IPS-15b (cell line): ENCODE data around the gene RPL37A.

Experiments
- H3K27me3 ChIP-seq: one replicate; pipeline ENCODE4 v1.6.1; 2013; ENCODE audit warnings: low read length; ENCODE audit not compliant: control insufficient read depth, insufficient read depth
- H3K36me3 ChIP-seq: one replicate; pipeline ENCODE4 v1.6.1; 2013; ENCODE audit warnings: low read length; ENCODE audit not compliant: control insufficient read depth, insufficient read depth
- H3K4me1 ChIP-seq: one replicate; pipeline ENCODE4 v1.6.1; 2013; ENCODE audit warnings: mild to moderate bottlenecking, low read length; ENCODE audit not compliant: control insufficient read depth, insufficient read depth
- H3K4me3 ChIP-seq: one replicate; pipeline ENCODE4 v1.5.1; 2013; ENCODE audit warnings: low read depth, low read length
- H3K9ac ChIP-seq: one replicate; pipeline ENCODE4 v1.6.1; 2013; ENCODE audit warnings: low read depth, mild to moderate bottlenecking, low read length
- H3K9me3 ChIP-seq: one replicate; pipeline ENCODE4 v1.6.1; 2013; ENCODE audit warnings: mild to moderate bottlenecking, low read length; ENCODE audit not compliant: control insufficient read depth, insufficient read depth

Gene RPL37A

DNA sequence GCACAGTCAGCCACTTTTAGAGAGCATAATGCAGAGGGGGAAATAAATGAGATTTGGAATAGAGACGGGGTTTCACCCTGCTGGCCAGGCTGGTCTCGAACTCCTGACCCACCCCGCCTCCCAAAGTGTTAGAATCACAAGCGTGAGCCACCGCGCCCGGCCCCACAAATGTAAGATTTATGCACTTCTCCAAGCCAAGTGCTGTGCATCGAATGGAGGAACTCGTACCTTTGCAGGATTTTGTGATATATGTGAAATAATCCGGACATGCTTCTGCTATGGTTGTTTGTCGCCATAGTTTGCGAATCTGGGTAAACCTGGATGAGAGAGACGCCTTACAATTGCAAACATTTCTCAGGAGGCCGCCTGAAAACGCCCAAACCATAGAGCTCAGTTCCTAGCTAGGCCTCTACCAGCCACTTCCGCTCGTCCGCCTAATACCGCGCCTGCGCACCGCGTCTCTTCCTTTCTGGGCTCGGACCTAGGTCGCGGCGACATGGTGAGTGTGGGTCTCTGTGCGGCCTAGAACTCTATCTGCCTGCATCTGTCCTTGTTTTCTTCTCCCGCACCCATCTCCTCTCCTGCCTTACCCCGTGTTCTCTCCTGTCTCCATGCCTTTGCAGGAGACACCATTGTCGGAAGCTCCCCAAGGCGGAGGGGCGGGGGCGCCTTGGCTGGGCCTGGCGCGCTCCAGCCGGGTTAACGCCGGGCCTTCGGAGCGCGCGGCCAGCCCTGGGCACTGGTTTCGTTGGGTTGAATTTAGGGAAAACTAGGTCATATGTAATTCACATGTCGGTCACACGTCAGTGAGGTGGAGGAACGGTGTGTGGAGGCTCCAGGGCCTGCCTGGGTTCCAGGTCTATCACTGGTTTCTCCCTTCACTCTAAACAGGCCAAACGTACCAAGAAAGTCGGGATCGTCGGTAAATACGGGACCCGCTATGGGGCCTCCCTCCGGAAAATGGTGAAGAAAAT lies at the start of gene RPL37A:
TSS of gene RPL37A (plus strand) at position 466 of the 974 bp plus-strand sequence. CDS start at position 497, 31 bp downstream.
- Histone ChIP-seq H3K4me1 (peaks cover 7% of the 10 kb centered on the region), H3K9me3 (no peaks in the 10 kb centered on the region), H3K9ac (peak within 1 kb of the TSS; percentile 99), H3K4me3 (peak within 1 kb of the TSS; percentile 93), H3K36me3 (peaks cover 34% of the 10 kb centered on the region), H3K27me3 (no peaks in the 10 kb centered on the region)

DNA sequence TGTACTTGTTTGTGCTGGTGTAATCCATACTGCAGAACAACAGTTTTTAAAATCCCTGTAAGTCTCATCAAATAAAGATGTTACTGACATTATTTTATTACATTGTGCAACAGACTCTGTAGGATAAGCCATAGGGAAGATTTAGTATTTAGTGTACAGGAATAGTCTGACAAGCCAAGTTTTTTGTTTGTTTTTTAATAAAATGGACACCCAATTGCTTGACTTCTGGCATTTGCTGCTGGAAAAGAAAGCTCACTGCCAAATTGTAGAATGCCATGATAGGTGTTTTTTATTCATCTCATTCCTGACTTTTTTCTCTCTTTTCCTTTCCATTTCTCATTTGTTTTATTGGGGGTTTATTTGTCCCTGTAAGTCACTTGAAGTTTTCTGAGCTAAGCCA lies 48.3 kb upstream of the RPL37A start:
- Histone ChIP-seq H3K9ac (no peak overlapping the region), H3K4me1 (no peaks in the 10 kb centered on the region), H3K4me3 (no peak overlapping the region), H3K36me3 (peaks cover 17% of the 10 kb centered on the region), H3K27me3 (no peaks in the 10 kb centered on the region), H3K9me3 (peaks cover 7% of the 10 kb centered on the region)

DNA sequence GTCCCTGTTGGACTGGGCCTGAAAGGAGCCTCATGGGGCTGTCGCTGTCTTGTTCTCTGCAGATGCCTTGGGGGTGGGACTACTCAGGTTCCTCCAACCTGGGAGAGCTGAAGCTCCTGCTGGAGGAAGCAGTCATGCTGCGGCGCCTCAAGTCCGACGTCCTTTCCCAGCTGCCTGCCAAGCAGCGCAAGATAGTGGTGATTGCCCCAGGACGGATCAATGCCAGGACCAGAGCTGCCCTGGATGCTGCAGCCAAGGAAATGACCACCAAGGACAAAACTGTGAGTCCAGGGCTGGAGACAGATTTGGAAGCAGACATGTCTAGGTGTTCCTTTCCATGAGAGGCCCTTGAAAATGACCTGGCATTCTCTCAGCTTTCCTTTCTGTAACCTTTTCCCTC lies 47.9 kb upstream of the RPL37A start:
- no peak overlapping the region for H3K9ac ChIP-seq
- H3K4me1 ChIP-seq, result no peaks in the 10 kb centered on the region
- H3K27me3 ChIP-seq, result no peaks in the 10 kb centered on the region
- H3K4me3 ChIP-seq, result no peak overlapping the region
- H3K9me3 ChIP-seq, result peaks cover 7% of the 10 kb centered on the region
- H3K36me3 ChIP-seq, result peaks cover 17% of the 10 kb centered on the region

DNA sequence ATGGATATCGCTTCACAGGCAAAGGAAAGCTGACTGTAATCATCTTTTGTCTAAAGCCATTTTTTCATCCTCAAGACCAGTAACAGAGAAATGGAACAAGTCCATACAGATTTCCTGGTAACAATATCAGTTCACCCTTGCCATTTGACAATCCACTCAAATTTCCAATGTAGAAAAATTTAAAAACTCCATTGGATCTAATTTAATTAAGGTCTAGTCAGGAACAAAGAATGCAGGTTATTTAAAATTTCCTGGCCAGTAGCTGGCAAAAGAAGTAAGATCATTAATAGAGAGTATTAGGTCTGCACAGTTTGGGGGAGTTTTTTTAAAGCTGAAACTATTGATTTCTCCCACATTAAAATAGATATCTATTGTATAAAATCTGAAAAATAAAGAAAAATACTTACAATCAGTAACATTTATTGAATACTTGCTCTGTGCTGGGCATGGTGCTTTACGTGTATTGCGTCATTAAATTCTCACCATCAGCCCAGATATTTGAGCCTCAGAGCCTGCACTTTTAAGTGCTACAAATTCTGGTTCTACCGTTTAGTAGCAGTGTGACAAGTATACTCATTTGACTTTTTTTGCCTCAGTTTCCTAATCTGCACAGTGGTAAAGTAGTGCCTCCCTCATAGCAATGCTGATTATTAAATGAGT lies 44.6 kb upstream of the RPL37A start:
- H3K36me3 ChIP-seq, result peaks cover 11% of the 10 kb centered on the region
- H3K9ac ChIP-seq, result no peak overlapping the region
- H3K4me1 ChIP-seq, result no peaks in the 10 kb centered on the region
- H3K9me3 ChIP-seq, result peaks cover 7% of the 10 kb centered on the region
- H3K4me3 ChIP-seq, result no peak overlapping the region
- H3K27me3 ChIP-seq, result no peaks in the 10 kb centered on the region

DNA sequence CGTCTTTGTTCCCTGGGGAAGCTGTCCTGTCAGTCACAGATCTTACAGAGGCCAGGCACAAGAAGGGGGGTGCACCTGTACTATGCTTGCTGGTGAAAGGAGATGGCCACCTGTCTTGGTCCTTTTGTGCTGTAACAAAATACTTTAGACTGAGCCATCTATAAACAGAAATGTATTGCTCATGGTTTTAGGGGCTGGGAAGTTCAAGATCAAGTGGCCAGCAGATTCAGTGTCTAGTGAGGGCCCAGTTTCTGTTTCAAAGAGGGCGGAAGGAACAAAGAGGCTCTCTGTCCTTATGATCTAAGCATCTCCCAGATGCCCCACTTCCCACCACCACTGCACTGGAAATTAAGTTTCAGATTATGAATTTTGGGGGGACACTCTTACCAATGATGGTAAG lies 35.5 kb upstream of the RPL37A start:
- H3K36me3 ChIP-seq, result no peaks in the 10 kb centered on the region

DNA sequence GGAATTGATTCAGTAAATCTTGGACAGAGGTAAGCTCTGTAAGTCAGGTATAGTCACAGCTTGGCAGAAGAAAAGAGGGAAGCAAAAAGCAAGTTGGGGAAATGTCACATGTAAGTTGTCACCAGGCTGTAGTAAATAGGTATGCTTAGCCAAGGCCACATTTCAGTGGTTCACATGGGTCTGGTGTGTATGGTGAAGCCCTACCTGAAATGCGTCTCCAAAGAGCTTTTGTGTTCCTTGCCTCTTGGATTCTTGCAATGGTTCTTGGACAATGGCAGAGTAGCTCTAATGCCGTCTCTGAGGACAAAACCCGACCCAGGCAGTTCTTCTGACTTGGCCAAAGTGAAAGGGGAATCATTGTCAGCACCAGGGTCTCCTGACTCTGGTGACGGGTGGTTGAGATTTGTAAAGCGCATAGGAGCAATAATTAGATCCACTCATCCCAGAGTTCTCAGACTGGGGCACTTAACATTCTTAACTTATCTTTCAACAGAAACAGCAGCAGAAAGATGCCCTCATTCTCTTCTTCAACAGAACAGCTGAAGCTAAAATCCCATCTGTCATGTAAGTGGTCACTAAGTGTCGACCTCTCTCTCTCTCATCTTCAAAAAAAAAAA lies 34.4 kb upstream of the RPL37A start:
- H3K9ac ChIP-seq, result no peak overlapping the region
- no peaks in the 10 kb centered on the region for H3K9me3 ChIP-seq
- no peaks in the 10 kb centered on the region for H3K4me1 ChIP-seq
- H3K4me3 ChIP-seq, result no peak overlapping the region
- no peaks in the 10 kb centered on the region for H3K36me3 ChIP-seq
- no peaks in the 10 kb centered on the region for H3K27me3 ChIP-seq

More for the DNA sequence above, 35.5 kb upstream of the RPL37A start:
- Histone ChIP-seq H3K4me3 (no peak overlapping the region), H3K27me3 (no peaks in the 10 kb centered on the region), H3K9me3 (no peaks in the 10 kb centered on the region), H3K9ac (no peak overlapping the region), H3K4me1 (no peaks in the 10 kb centered on the region)

DNA sequence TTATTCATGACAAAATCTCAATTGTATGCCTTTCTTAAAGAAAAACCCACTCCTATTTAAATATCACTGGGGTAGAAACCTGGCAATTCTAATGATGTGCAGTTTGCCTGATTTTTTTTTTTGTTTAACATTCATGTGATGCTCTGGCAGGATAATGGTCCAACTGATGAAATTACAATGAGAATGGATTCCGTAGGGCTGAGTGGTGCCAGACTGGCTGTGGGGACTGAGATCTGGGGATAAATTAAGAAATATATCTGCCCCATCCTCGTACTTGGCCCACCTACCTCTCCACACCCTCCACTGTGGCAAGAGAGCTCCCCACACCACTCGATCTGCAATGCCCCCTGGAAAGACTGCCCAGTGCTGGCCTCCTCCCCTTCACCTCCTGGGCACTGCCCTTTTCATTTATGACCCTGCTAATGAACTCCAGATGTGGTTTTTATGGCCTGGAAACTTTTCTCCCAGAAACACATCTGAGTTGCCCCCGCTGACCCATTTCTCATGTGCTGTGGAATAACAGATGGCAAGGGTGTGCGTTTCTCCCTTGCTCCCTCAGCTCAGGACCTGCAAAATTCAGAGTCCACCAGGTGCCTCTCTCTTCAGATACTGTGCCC lies 33.0 kb upstream of the RPL37A start:
- Histone ChIP-seq H3K36me3 (no peaks in the 10 kb centered on the region), H3K9me3 (no peaks in the 10 kb centered on the region), H3K4me3 (no peak overlapping the region), H3K4me1 (no peaks in the 10 kb centered on the region), H3K9ac (no peak overlapping the region), H3K27me3 (no peaks in the 10 kb centered on the region)

DNA sequence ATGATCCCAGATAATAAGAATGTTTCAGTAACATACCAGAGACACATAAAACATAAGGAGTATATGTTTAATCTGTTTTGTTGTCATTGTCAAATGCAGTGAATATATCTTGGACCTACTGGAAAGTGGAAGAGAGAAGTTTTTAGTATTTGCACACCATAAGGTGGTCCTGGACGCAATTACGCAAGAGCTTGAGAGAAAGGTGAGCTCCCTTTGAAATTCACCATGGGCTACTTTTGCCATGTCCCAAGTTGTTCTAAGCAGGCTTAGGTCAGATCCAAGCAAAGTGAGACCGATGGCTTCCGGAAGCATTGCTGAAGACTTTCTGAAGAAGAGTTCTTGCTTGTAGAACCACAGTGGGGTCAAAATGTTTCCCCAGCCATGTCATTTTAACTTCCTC lies 30.8 kb upstream of the RPL37A start:
- Histone ChIP-seq H3K4me3 (no peak overlapping the region), H3K9me3 (no peaks in the 10 kb centered on the region), H3K4me1 (no peaks in the 10 kb centered on the region), H3K36me3 (no peaks in the 10 kb centered on the region), H3K9ac (no peak overlapping the region), H3K27me3 (no peaks in the 10 kb centered on the region)

DNA sequence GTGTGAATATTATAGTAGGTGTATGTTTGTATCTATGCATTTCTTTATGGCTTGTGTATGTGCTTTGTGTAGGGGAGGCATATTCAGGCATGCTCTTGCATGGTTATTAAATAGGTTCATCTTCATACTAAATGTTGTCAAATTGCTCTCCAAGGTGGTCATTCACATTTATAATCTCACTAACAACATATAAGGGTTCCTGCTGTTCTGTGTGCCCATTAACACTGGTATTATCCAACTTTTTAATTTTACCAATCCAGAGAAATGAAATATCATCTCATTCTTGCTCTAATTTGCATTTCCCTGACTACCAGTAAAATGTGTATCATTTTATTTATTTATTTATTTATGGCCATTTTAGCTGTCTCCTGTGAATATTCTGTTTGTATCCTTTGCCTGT lies 29.0 kb upstream of the RPL37A start:
- Histone ChIP-seq H3K9ac (no peak overlapping the region), H3K36me3 (no peaks in the 10 kb centered on the region), H3K4me1 (no peaks in the 10 kb centered on the region), H3K9me3 (no peaks in the 10 kb centered on the region), H3K27me3 (no peaks in the 10 kb centered on the region), H3K4me3 (no peak overlapping the region)

DNA sequence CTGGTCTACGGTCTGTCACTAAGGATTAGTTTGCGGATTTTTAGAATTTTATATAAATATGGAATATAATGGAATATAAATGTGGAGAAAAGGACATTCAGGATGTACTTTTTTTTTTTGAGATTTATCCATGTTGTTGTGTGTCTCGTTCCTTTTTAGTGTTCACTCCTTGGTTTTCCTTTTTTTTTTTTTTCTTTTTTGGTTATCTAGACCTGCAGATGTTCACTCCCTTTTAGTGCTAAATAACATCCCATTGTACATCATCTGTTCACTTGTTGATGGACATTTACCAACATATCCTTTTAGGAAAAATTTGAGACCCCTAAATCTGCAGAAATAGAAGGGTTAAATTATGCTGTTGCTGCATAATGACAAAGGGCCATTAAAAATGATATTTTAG lies 25.5 kb upstream of the RPL37A start:
- Histone ChIP-seq H3K4me3 (no peak overlapping the region), H3K9ac (no peak overlapping the region), H3K4me1 (no peaks in the 10 kb centered on the region), H3K9me3 (no peaks in the 10 kb centered on the region), H3K27me3 (no peaks in the 10 kb centered on the region), H3K36me3 (no peaks in the 10 kb centered on the region)

DNA sequence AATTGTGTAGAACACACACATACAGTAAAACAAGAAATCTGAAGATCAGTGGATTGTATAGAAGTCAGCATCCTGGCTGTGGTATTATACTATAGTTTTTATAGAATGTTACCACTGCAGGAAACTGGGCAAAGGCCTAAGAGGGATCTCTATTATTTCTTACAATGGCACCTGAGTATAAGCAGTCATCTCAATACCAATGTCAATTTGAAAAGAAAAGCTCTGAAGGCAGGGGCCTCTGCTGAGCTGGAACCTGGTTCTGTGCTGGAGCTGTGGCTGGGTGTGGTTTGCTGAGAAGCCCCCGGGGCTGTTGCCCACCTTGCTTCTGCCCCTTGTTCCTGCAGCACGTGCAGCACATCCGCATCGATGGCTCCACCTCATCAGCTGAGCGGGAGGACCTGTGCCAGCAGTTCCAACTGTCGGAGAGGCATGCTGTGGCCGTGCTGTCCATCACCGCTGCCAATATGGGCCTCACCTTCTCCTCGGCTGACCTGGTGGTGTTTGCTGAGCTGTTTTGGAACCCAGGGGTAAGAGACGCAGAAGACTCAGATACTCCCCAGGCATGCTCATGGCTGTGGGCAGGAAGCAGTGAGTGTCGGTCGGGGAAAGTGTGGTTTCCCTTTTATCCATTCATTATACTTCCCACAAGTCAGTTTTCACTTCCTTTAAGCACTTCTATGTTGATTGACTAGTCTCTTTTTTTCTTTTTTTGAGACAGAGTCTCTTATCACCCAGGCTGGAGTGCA lies 23.5 kb upstream of the RPL37A start:
- no peaks in the 10 kb centered on the region for H3K27me3 ChIP-seq
- H3K36me3 ChIP-seq, result no peaks in the 10 kb centered on the region
- no peaks in the 10 kb centered on the region for H3K9me3 ChIP-seq
- H3K4me3 ChIP-seq, result no peak overlapping the region
- H3K4me1 ChIP-seq, result no peaks in the 10 kb centered on the region
- H3K9ac ChIP-seq, result no peak overlapping the region
